K562 (cell line): Measurements from ENCODE around the gene CDIPT. TPM values are rescaled to one million over a fixed set of nuclear protein-coding genes. Genes with fewer than 3 reads are reported as not detected.

Experiments used
- ATAC-seq: fragments of 200-7000 bp; cut with Tn5 transposase; 3 replicates; pipeline ENCODE4 v1.9.1; 2020; ENCODE audit warnings: moderate library complexity
- BruUV-seq: library from RNA; stranded (reverse); fragments of 400-500 nt; replicated peaks from 2 replicates; lab custom pipeline; 2021; lab: Mats Ljungman, UMichigan
- CTCF ChIA-PET: fragments of 300-600 bp; formaldehyde crosslinking; extraction: SDS; loops from one replicate; lab custom pipeline; 2021; ENCODE audit warnings: low intra/inter-chr PET ratio; lab: Yijun Ruan, JAX
- POLR2A ChIA-PET: fragments of 300-600, 350-650 bp; sonication (Branson Sonifier 250); formaldehyde crosslinking; extraction: SDS; loops from one replicate; lab custom pipeline; 2021; ENCODE audit warnings: antibody characterized with exemption, inconsistent platforms; lab: Yijun Ruan, JAX
- DNase-seq, 4 experiments: peaks; one replicate each; pipeline versions ENCODE4 v3.0.0 to v3.0.0-alpha.2; 2011 to 2018; ENCODE audit warnings: low spot score in 3 of 4, mixed read lengths in 3 of 4; ENCODE audit errors: extremely low read depth in 1 of 4
- FAIRE-seq: peaks from 2 replicates; lab custom pipeline; 2011; peaks lifted over from hg19 to GRCh38; lab: Jason Lieb, UNC
- H2AFZ ChIP-seq: 2 replicates; pipeline ENCODE4 v1.6.0; 2011; ENCODE audit warnings: low read depth, low read length, control low read depth, inconsistent platforms
- H3K27ac ChIP-seq: fragments of 200-600 bp; 3 replicates; pipeline ENCODE4 v1.8.0; 2011; ENCODE audit warnings: low read depth, mild to moderate bottlenecking, control low read depth, inconsistent platforms, low read length, moderate library complexity, mixed read lengths; ENCODE audit errors: extremely low read depth
- H3K27me3 ChIP-seq, 2 experiments: fragments of 300-600 bp in 1 of 2; 2 replicates in 1 of 2; 3 replicates in 1 of 2; pipeline versions ENCODE4 v1.6.0 to v1.8.0; 2011; ENCODE audit warnings: inconsistent platforms in 2 of 2, low read length in 2 of 2, mild to moderate bottlenecking in 1 of 2, mixed read lengths in 1 of 2, moderate library complexity in 1 of 2; ENCODE audit not compliant: control insufficient read depth in 2 of 2, insufficient read depth in 2 of 2
- H3K36me3 ChIP-seq: fragments of 300-600 bp; 3 replicates; pipeline ENCODE4 v1.8.0; 2011; ENCODE audit warnings: mild to moderate bottlenecking, low read length, inconsistent platforms; ENCODE audit not compliant: control insufficient read depth, insufficient read depth
- H3K4me1 ChIP-seq, 2 experiments: fragments of 200-600 bp in 1 of 2; replicated peaks in 1 of 2; 2 replicates in 1 of 2; 3 replicates in 1 of 2; pipeline versions ENCODE4 v1.5.1 to v1.8.0; 2011; ENCODE audit warnings: inconsistent platforms in 2 of 2, low read length in 2 of 2, mild to moderate bottlenecking in 1 of 2, mixed read lengths in 1 of 2, moderate library complexity in 1 of 2; ENCODE audit not compliant: control insufficient read depth in 2 of 2, insufficient read depth in 2 of 2
- H3K4me2 ChIP-seq: 2 replicates; pipeline ENCODE4 v1.6.1; 2011; ENCODE audit warnings: low read length, control low read depth, inconsistent platforms, mixed read lengths; ENCODE audit not compliant: insufficient read depth
- H3K4me3 ChIP-seq: fragments of 200-600 bp; sonication (generic), shearing (Covaris generic); 2 replicates; pipeline ENCODE4 v1.5.1; 2016; ENCODE audit warnings: control low read depth, inconsistent platforms
- H3K79me2 ChIP-seq: fragments of 200-600 bp; 3 replicates; pipeline ENCODE4 v1.8.0; 2011; ENCODE audit warnings: low read length, inconsistent platforms; ENCODE audit not compliant: control insufficient read depth, insufficient read depth
- H3K9ac ChIP-seq, 2 experiments: 2 replicates each; pipeline versions ENCODE4 v1.6.0 to v1.6.1; 2011; ENCODE audit warnings: low read depth in 2 of 2, low read length in 2 of 2, control low read depth in 1 of 2, inconsistent platforms in 1 of 2, mild to moderate bottlenecking in 1 of 2, mixed read lengths in 1 of 2; ENCODE audit not compliant: insufficient read depth in 1 of 2
- H3K9me1 ChIP-seq: one replicate; pipeline ENCODE4 v1.6.0; 2011; ENCODE audit warnings: inconsistent platforms, mild to moderate bottlenecking, low read length, moderate library complexity; ENCODE audit not compliant: control insufficient read depth, insufficient read depth
- H3K9me3 ChIP-seq: replicated peaks from 2 replicates; pipeline ENCODE4 v1.5.1; 2011; ENCODE audit warnings: low read depth, low read length, inconsistent platforms; ENCODE audit not compliant: control insufficient read depth, insufficient read depth
- H4K20me1 ChIP-seq: replicated peaks from 2 replicates; pipeline ENCODE4 v1.6.1; 2011; ENCODE audit warnings: low read length, inconsistent platforms, mixed read lengths; ENCODE audit not compliant: control insufficient read depth, insufficient read depth
- CBX1 ChIP-seq: sonication (generic); IDR thresholded peaks from 2 replicates; pipeline ENCODE4 v1.6.1; 2016; ENCODE audit warnings: antibody characterized with exemption, low read depth, mild to moderate bottlenecking
- CXXC5 ChIP-seq: fragments of 250-450 bp; sonication (Bioruptor Pico); IDR thresholded peaks from 2 replicates; pipeline ENCODE4 v1.8.0; 2022; ENCODE audit warnings: inconsistent platforms, mild to moderate bottlenecking, moderate library complexity
- E2F3 ChIP-seq: fragments of 250-450 bp; sonication (Bioruptor Pico); IDR thresholded peaks from 2 replicates; pipeline ENCODE4 v1.4.0; 2020; ENCODE audit warnings: mild to moderate bottlenecking
- EGR1 ChIP-seq: fragments of 450-650 bp; conservative IDR thresholded peaks from 2 replicates; pipeline ENCODE4 v1.6.1; 2017; ENCODE audit warnings: mild to moderate bottlenecking
- ERF ChIP-seq: fragments of 450-650 bp; formaldehyde crosslinking; IDR thresholded peaks from 2 replicates; pipeline ENCODE4 v1.4.0; 2020; ENCODE audit warnings: mild to moderate bottlenecking, mixed read lengths
- KDM5B ChIP-seq: fragments of 200-600 bp; sonication (generic); IDR thresholded peaks from 2 replicates; pipeline ENCODE4 v1.6.1; 2012; ENCODE audit warnings: low read depth, mild to moderate bottlenecking, moderate library complexity, low read length, control low read depth, inconsistent platforms; ENCODE audit not compliant: insufficient replicate concordance
- MECOM ChIP-seq: fragments of 250-450 bp; sonication (Bioruptor Pico); IDR thresholded peaks from 2 replicates; pipeline ENCODE4 v1.8.0; 2022; ENCODE audit warnings: inconsistent platforms
- RBBP5 ChIP-seq: fragments of 200-600 bp; sonication (generic); IDR thresholded peaks from 2 replicates; pipeline ENCODE4 v1.6.1; 2012; ENCODE audit warnings: borderline replicate concordance, mild to moderate bottlenecking, low read length, control low read depth, inconsistent platforms; ENCODE audit not compliant: insufficient read depth, poor library complexity, severe bottlenecking
- RBFOX2 ChIP-seq: fragments of 200-400 bp; formaldehyde crosslinking; IDR thresholded peaks from 2 replicates; pipeline ENCODE4 v1.6.1; 2017; ENCODE audit warnings: low read depth, mild to moderate bottlenecking, low read length, moderate library complexity
- SAFB ChIP-seq: fragments of 200-400 bp; formaldehyde crosslinking; IDR thresholded peaks from 2 replicates; pipeline ENCODE4 v1.6.1; 2017; ENCODE audit warnings: low read depth, low read length, borderline replicate concordance
- SPI1 ChIP-seq: IDR thresholded peaks from 2 replicates; pipeline ENCODE4 v1.6.1; 2011; ENCODE audit warnings: low read depth, low read length, control low read depth, borderline replicate concordance
- TEAD4 ChIP-seq, 2 experiments: sonication (generic) in 1 of 2; formaldehyde crosslinking in 1 of 2; IDR thresholded peaks; 2 replicates each; pipeline versions ENCODE4 v1.6.1 to v1.8.0; 2012 to 2022; ENCODE audit warnings: borderline replicate concordance in 1 of 2, inconsistent platforms in 1 of 2, low read length in 1 of 2, mild to moderate bottlenecking in 1 of 2, missing genetic modification reagents in 1 of 2
- YY1 ChIP-seq, 3 experiments: IDR thresholded peaks; 2 replicates each; pipeline ENCODE4 v1.6.1; 2011; ENCODE audit warnings: low read length in 2 of 3, mild to moderate bottlenecking in 2 of 3, moderate library complexity in 2 of 3, borderline replicate concordance in 1 of 3, control low read depth in 1 of 3, low read depth in 1 of 3; ENCODE audit not compliant: insufficient read depth in 3 of 3, insufficient replicate concordance in 2 of 3, control insufficient read depth in 1 of 3, insufficient read length in 1 of 3; ENCODE audit errors: extremely low read depth in 1 of 3
- ZNF175 ChIP-seq: fragments of 200-800 bp; sonication (Bioruptor generic); IDR thresholded peaks from 2 replicates; pipeline ENCODE4 v1.6.1; 2016; ENCODE audit warnings: low read depth, mild to moderate bottlenecking, missing genetic modification characterization, missing compliant biosample characterization
- WGBS: fragments of 100-300 bp; shearing (Covaris generic); methylation state at CpG from one replicate; pipeline ENCODE4 v1.1.6; 2016; ENCODE audit warnings: low coverage, mixed read lengths; ENCODE audit not compliant: insufficient coverage; ENCODE audit errors: missing lambda C conversion rate; 5-methylcytosine and 5-hydroxymethylcytosine counted together
- in situ Hi-C: fragments of 300-500 bp; cut with MboI; formaldehyde crosslinking; loops from 4 replicates; pipeline ENCODE4 v1.15.0; 2018; ENCODE audit warnings: inconsistent platforms, mixed read lengths
- intact Hi-C: fragments of 100-400 bp; cut with micrococcal nuclease; formaldehyde crosslinking; loops from 2 replicates; pipeline ENCODE4 v1.14.2; 2022
- polyA plus RNA-seq, 8 experiments: library from polyadenylated mRNA; depleted of rRNA in 4 of 8; stranded (reverse) in 5 of 8; unstranded in 3 of 8; fragments of >200 nt; fragmentation: Nextera tagmentation in 2 of 8; fragmentation: Illumina TruSeq in 1 of 8; extraction: Ambion mirVana in 2 of 8; extraction: Trizol in 1 of 8; gene quantifications; 2 replicates each; pipeline versions ENCODE4 v1.2.1 to v1.2.3, GENCODE V29; 2011 to 2014; ENCODE audit warnings: inconsistent platforms in 1 of 8, missing spikeins in 1 of 8
- total RNA-seq, 7 experiments: library from RNA; depleted of rRNA in 6 of 7; stranded (reverse); fragments of >200 nt in 6 of 7; fragmentation: Illumina TruSeq in 2 of 7; extraction: Trizol in 2 of 7; gene quantifications; 2 replicates each; pipeline versions ENCODE4 v1.2.1 to v1.2.3, GENCODE V29; 2011 to 2021; ENCODE audit warnings: low replicate concordance in 1 of 7
- TF ChIP-seq, protein P1 (sequence below): sonication (generic); formaldehyde crosslinking; IDR thresholded peaks from 2 replicates; pipeline ENCODE4 v1.8.0; 2022; ENCODE audit warnings: missing genetic modification reagents, mild to moderate bottlenecking, moderate library complexity, borderline replicate concordance
- TF ChIP-seq, protein P2 (sequence below), 3 experiments: fragments of 200-800 bp in 1 of 3; sonication (Bioruptor generic) in 1 of 3; sonication (generic) in 1 of 3; formaldehyde crosslinking in 1 of 3; IDR thresholded peaks; 2 replicates each; pipeline versions ENCODE4 v1.6.1 to v1.8.0; 2016 to 2022; ENCODE audit warnings: mild to moderate bottlenecking in 2 of 3, missing compliant biosample characterization in 2 of 3, missing genetic modification characterization in 2 of 3, missing genetic modification reagents in 1 of 3

CDIPT gene
- total and polyA plus RNA-seq, 9 of the 15 experiments (the other 6 are each of a cell fraction or from before 2014, with no cell fraction given), result 1.3 to 37.0 (median 23.0) TPM

DNA sequence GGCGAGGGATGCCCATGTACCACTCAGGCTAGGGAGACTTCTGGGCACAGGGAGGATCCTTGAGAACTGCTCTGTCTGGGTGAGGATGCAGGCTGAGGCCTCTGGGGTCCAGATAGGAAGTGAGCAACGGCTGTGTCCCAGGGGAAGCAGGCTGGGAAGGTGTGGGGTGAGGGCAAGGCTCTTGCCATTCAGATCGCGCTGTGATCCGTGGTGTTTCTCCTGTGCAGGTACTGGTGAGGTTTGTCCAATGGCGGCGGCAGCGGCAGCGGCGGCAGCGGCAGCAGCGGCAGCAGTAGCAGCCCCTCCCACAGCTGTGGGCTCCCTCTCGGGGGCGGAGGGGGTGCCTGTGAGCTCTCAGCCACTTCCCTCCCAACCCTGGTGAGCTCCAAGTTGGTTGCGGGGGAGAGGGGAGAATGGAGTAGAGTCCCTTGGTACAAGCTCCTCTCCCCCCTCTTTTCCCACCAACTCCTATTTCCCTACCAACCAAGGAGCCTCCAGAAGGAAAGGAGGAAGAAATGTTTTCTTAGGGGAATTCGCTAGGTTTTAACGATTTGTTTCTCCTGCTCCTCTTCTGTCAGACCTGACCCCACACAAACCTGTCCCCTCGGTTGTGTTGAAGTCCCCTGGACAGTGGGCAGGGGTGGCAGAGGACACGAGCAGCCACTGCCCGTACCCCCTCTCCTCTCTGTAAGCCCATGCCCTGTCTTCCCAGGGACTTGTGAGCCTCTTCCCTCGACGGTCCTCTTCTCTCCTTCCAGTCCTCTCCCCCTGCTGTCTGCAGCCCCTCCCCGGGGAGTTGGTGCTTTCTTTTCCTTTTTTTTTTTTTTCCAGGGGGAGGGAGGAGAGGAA, 53.0 kb downstream of the CDIPT start:
- POLR2A ChIA-PET, result interaction anchor here (0.7 to 1.3 kb wide), 5 partner anchors 8 to 110 kb away, joined by 3 to 4 read pairs (median 3); no protein-coding TSS in a partner anchor
- Histone ChIP-seq H3K79me2 (peaks cover 40% of the 10 kb centered on the region), H3K27ac (peak overlapping the region; percentile 88), H4K20me1 (peaks cover 23% of the 10 kb centered on the region; the same call in 1 of the 2 replicates), H3K9me1 (no peaks in the 10 kb centered on the region), H3K4me1 (peaks cover 40 to 83% of the 10 kb centered on the region in 2 experiments), H2AFZ (no peak overlapping the region), H3K4me2 (peak overlapping the region; percentile 91), H3K9ac (peak overlapping the region; percentile 30 to 100; a peak in 3 of 4 replicates), H3K4me3 (peak overlapping the region; percentile 60), H3K36me3 (peaks cover 36% of the 10 kb centered on the region), H3K27me3 (no peaks in the 10 kb centered on the region), H3K9me3 (no peaks in the 10 kb centered on the region)
- peak; percentile 75 for FAIRE-seq
- CTCF ChIA-PET, result no interaction called here
- intact Hi-C loops, result loop anchor here (10.0 kb wide), 1 partner anchor 215 kb away; the partner anchor contains the start of gene C16orf92
- in situ Hi-C loops, result no loop called here
- BruUV-seq, result no TSS peak
- 15% methylated on average over 15 of the region's 23 CpGs for WGBS
- DNase-seq, result peak in 2 of 4 experiments; percentile 53 to 65
- ATAC-seq, result peak; percentile 2; the same call in 1 of the 3 replicates
- TF ChIP-seq MECOM (CRISPR knock-in tag) (no peak), CXXC5 (CRISPR knock-in tag) (0 out of 2 replicates have a peak, but pooled peaks have one; percentile 38), CBX1 (0 out of 2 replicates have a peak, but pooled peaks have one; percentile 19), YY1 (IDR thresholded peaks at IDR 0.05; ENCODE audit: borderline replicate concordance in 1 of 3, control insufficient read depth in 1 of 3, extremely low read depth in 1 of 3, insufficient read depth in 3 of 3, insufficient read length in 1 of 3, insufficient replicate concordance in 2 of 3, low read depth in 1 of 3, low read length in 2 of 3) (peak in 1 of 3 experiments; percentile 74), TEAD4 (IDR thresholded peaks at IDR 0.05; ENCODE audit: low read length) (0 out of 2 replicates have a peak, but pooled peaks have one; percentile 8), TEAD4 (CRISPR knock-in tag; IDR thresholded peaks at IDR 0.05; ENCODE audit: borderline replicate concordance) (no peak), KDM5B (peak; percentile 30), RBFOX2 (peak; percentile 40), SPI1 (peak; percentile 75), E2F3 (CRISPR knock-in tag) (0 out of 2 replicates have a peak, but pooled peaks have one; percentile 21), ERF (0 out of 2 replicates have a peak, but pooled peaks have one; percentile 71), RBBP5 (peak; percentile 61), EGR1 (peak; percentile 75), ZNF175 (CRISPR knock-in tag) (no peak), SAFB (no peak)
- TF ChIP-seq, protein P1, sequence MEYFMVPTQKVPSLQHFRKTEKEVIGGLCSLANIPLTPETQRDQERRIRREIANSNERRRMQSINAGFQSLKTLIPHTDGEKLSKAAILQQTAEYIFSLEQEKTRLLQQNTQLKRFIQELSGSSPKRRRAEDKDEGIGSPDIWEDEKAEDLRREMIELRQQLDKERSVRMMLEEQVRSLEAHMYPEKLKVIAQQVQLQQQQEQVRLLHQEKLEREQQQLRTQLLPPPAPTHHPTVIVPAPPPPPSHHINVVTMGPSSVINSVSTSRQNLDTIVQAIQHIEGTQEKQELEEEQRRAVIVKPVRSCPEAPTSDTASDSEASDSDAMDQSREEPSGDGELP, result peak; percentile 63; the same call in 1 of the 2 replicates
- TF ChIP-seq, protein P2, sequence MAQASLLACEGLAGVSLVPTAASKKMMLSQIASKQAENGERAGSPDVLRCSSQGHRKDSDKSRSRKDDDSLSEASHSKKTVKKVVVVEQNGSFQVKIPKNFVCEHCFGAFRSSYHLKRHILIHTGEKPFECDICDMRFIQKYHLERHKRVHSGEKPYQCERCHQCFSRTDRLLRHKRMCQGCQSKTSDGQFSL (CRISPR knock-in tag; IDR thresholded peaks at IDR 0.05), result peak; percentile 30; the same call in 1 of the 2 replicates
- TF ChIP-seq, protein P2 (tag; IDR thresholded peaks at IDR 0.05), result no peak
